OCI-LY3 (cell line): ENCODE data around the gene MCTP2.
"Not testable (repeated sequence)": the region's sequence is repeated elsewhere in the genome, so short reads cannot be mapped to it uniquely, and the experiment has no call there.

Experiments used
- H2AFZ ChIP-seq: fragments of 200-600, 300-600 bp; shearing (Covaris generic); 2 replicates; pipeline ENCODE4 v1.6.0; 2014; ENCODE audit warnings: antibody characterized with exemption, low read depth, low read length
- H3K27ac ChIP-seq: fragments of 200-600, 300-600 bp; sonication (generic); 2 replicates; pipeline ENCODE4 v1.5.1; 2014; ENCODE audit warnings: mild to moderate bottlenecking, low read length, moderate library complexity, mixed read lengths
- H3K27me3 ChIP-seq: fragments of 200-600, 300-600 bp; sonication (generic); 2 replicates; pipeline ENCODE4 v1.6.1; 2014; ENCODE audit warnings: low read depth, low read length, mixed read lengths
- H3K36me3 ChIP-seq: fragments of 200-600, 300-600 bp; sonication (generic); replicated peaks from 2 replicates; pipeline ENCODE3; 2014; ENCODE audit warnings: low read depth, low read length, mixed read lengths
- H3K4me1 ChIP-seq: fragments of 300-600, 200-600 bp; sonication (generic); 2 replicates; pipeline ENCODE4 v1.6.1; 2014; ENCODE audit warnings: low read length, mixed read lengths
- H3K4me2 ChIP-seq: fragments of 200-600, 300-600 bp; sonication (generic); 2 replicates; pipeline ENCODE4 v1.6.1; 2014; ENCODE audit warnings: low read length, mixed read lengths
- H3K4me3 ChIP-seq: fragments of 300-600, 200-600 bp; sonication (generic); 2 replicates; pipeline ENCODE4 v1.5.1; 2014; ENCODE audit warnings: antibody characterized with exemption, mild to moderate bottlenecking, low read length, moderate library complexity
- H3K79me2 ChIP-seq: fragments of 300-600, 200-600 bp; shearing (Covaris generic); 2 replicates; pipeline ENCODE4 v1.6.1; 2014; ENCODE audit warnings: mild to moderate bottlenecking, low read length, mixed read lengths
- H3K9ac ChIP-seq: fragments of 300-600, 200-600 bp; shearing (Covaris generic); 2 replicates; pipeline ENCODE4 v1.6.0; 2014; ENCODE audit warnings: mild to moderate bottlenecking, low read length, moderate library complexity
- H3K9me3 ChIP-seq: fragments of 200-600, 300-600 bp; shearing (Covaris generic); 2 replicates; pipeline ENCODE4 v1.6.1; 2014; ENCODE audit warnings: low read length, mixed read lengths; ENCODE audit not compliant: insufficient read depth
- H4K20me1 ChIP-seq: fragments of 200-600, 300-600 bp; sonication (generic); 2 replicates; pipeline ENCODE4 v1.6.1; 2016; ENCODE audit warnings: low read length, mixed read lengths; ENCODE audit not compliant: insufficient read depth
- EZH2phosphoT487 ChIP-seq: fragments of 200-600 bp; shearing (Covaris generic); IDR thresholded peaks from 2 replicates; pipeline ENCODE4 v1.6.1; 2018; ENCODE audit warnings: antibody characterized with exemption, mixed run types, low read depth
- TF ChIP-seq, protein P1 (sequence below): fragments of 200-600, 300-600 bp; sonication (generic); IDR thresholded peaks from 2 replicates; pipeline ENCODE4 v1.5.1; 2014; ENCODE audit warnings: antibody characterized with exemption, low read length, low read depth

MCTP2 gene

DNA sequence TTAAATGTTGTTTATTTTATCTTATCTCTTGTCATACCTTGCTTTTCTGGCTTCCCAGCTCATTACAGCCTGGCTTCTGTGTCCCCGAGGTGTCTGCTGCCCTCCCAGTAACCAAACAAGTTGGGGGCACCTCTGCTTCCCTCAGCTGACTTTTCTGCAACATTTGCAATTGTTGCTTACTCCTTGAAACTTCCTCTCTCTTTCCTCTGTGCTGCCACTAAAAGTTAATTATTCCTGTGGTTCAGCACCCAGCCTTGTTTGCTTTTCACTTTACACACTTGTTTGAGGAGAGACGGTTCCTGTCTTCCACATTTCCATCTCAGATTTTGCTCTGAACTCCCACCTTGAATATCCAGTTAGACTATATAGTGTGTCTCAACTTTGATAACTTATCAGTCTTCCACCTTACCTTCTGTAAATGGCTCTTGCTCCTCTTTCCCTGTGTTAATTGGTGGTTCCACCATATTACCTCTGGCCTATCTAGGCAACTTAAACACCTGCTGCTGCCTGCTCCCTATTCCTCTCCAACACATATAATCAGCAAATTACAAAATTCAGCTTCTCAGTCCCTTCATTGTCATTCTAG lies 21.6 kb downstream of the MCTP2 start:
- peaks cover 6% of the 10 kb centered on the region for H3K27me3 ChIP-seq
- no peak overlapping the region for H3K4me2 ChIP-seq
- no peak for TF ChIP-seq EZH2phosphoT487
- TF ChIP-seq, protein P1, sequence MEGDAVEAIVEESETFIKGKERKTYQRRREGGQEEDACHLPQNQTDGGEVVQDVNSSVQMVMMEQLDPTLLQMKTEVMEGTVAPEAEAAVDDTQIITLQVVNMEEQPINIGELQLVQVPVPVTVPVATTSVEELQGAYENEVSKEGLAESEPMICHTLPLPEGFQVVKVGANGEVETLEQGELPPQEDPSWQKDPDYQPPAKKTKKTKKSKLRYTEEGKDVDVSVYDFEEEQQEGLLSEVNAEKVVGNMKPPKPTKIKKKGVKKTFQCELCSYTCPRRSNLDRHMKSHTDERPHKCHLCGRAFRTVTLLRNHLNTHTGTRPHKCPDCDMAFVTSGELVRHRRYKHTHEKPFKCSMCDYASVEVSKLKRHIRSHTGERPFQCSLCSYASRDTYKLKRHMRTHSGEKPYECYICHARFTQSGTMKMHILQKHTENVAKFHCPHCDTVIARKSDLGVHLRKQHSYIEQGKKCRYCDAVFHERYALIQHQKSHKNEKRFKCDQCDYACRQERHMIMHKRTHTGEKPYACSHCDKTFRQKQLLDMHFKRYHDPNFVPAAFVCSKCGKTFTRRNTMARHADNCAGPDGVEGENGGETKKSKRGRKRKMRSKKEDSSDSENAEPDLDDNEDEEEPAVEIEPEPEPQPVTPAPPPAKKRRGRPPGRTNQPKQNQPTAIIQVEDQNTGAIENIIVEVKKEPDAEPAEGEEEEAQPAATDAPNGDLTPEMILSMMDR = no peak
- no peaks in the 10 kb centered on the region for H3K9me3 ChIP-seq
- H2AFZ ChIP-seq = no peak overlapping the region
- no peaks in the 10 kb centered on the region for H4K20me1 ChIP-seq
- no peaks in the 10 kb centered on the region for H3K79me2 ChIP-seq
- H3K27ac ChIP-seq = no peak overlapping the region
- H3K9ac ChIP-seq = no peak overlapping the region
- H3K4me1 ChIP-seq = peaks cover 26% of the 10 kb centered on the region
- H3K36me3 ChIP-seq = no peaks in the 10 kb centered on the region
- H3K4me3 ChIP-seq = no peak overlapping the region

DNA sequence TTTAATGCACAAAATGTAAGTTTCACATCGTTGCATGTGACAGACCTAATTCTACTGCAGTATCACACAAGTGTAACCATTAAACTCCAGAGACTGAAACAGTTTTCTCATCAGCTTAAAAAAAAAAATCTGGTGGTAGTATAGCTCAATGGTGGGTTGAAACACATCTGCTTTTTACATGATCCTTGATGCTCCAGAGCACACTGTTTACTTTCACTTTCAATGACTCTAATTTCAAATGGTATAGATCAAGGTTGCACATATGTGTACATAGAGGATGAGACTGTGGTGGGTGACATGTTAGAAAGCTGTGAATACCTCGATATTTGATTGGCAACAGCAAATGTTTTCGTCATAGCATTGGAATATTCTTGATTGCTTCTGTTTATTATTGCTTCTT lies 22.4 kb downstream of the MCTP2 start:
- Histone ChIP-seq H3K4me2 (peak overlapping the region; percentile 39), H3K27ac (no peak overlapping the region), H4K20me1 (no peaks in the 10 kb centered on the region), H3K4me3 (peak overlapping the region; percentile 23), H3K27me3 (peaks cover 6% of the 10 kb centered on the region), H2AFZ (no peak overlapping the region), H3K79me2 (no peaks in the 10 kb centered on the region), H3K9ac (no peak overlapping the region), H3K36me3 (no peaks in the 10 kb centered on the region), H3K9me3 (no peaks in the 10 kb centered on the region), H3K4me1 (peaks cover 33% of the 10 kb centered on the region)
- TF ChIP-seq, protein P1 = no peak

DNA sequence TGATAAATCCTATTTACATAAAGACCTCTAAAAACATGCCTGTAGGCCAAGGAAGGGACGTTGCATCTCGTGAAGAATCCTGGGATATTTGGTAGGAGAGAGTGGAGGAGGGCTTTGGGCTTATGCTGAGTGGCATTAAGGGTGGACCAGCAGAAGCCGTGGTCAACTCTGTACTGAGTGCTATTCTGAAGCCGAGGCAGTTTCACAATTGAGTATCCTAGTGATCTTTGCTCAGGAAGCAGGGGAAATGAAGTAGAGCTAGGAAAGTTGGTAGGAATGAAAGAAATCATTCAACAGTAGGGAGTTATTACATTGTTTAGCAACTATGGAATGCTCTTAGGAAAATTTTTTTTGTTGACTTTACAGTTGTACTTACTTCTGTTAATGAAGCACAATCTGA lies 24.2 kb downstream of the MCTP2 start:
- H3K4me2 ChIP-seq = no peak overlapping the region
- no peak overlapping the region for H3K9ac ChIP-seq
- H3K79me2 ChIP-seq = no peaks in the 10 kb centered on the region
- no peak overlapping the region for H3K4me3 ChIP-seq
- H3K36me3 ChIP-seq = no peaks in the 10 kb centered on the region
- TF ChIP-seq, protein P1 = no peak
- no peak for TF ChIP-seq EZH2phosphoT487
- H2AFZ ChIP-seq = no peak overlapping the region
- H4K20me1 ChIP-seq = no peaks in the 10 kb centered on the region
- no peak overlapping the region for H3K27ac ChIP-seq
- H3K27me3 ChIP-seq = peaks cover 6% of the 10 kb centered on the region
- no peaks in the 10 kb centered on the region for H3K9me3 ChIP-seq
- peaks cover 51% of the 10 kb centered on the region for H3K4me1 ChIP-seq

DNA sequence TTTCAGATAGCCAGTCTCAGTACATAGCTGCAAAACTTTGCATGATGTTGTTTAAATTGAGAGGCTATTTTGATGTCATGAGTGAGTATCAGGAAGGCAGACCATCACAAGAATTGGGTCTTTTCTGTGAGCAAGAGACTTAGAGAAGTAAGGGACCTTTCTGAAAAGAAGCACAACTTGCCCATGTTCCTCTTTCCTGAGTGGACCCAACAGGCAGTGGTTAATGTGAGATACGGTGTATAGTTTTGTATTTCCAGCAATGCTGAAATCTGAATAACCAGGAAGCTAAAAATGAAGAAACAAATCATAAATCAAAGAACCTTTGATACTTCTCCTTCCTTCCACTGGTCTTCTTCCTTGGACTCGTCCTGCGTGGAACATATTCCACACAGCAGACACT lies 25.1 kb downstream of the MCTP2 start:
- no peak for TF ChIP-seq EZH2phosphoT487
- TF ChIP-seq, protein P1 = no peak
- Histone ChIP-seq H2AFZ (no peak overlapping the region), H3K27me3 (peaks cover 8% of the 10 kb centered on the region), H3K9me3 (no peaks in the 10 kb centered on the region), H3K4me3 (no peak overlapping the region), H4K20me1 (no peaks in the 10 kb centered on the region), H3K27ac (no peak overlapping the region), H3K4me2 (no peak overlapping the region), H3K36me3 (no peaks in the 10 kb centered on the region), H3K79me2 (no peaks in the 10 kb centered on the region), H3K4me1 (peaks cover 55% of the 10 kb centered on the region), H3K9ac (no peak overlapping the region)

DNA sequence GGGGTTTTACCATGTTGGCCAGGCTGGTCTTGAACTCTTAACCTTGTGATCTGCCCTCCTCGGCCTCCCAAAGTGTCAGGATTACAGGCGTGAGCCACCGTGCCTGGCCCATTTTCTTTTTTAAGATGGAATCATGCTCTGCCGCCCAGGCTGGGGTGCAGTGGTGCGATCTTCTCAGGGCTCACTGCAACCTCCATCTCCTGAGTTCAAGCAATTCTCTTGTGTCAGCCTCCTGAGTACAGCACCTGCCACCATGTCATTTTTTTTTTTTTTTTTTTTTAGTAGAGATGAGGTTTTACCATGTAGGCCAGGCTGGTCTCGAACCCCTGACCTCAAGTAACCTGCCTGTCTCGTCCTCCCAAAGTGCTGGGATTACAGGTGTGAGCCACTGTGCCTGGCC lies 26.4 kb downstream of the MCTP2 start:
- H4K20me1 ChIP-seq, H3K27me3 ChIP-seq, H3K4me3 ChIP-seq, H3K9me3 ChIP-seq, H3K79me2 ChIP-seq, H3K36me3 ChIP-seq, H3K9ac ChIP-seq, H2AFZ ChIP-seq: not testable (repeated sequence)
- peak overlapping the region; percentile 58 for H3K4me2 ChIP-seq
- peaks cover 55% of the 10 kb centered on the region for H3K4me1 ChIP-seq
- peak overlapping the region; percentile 60; the same call in 1 of the 2 replicates for H3K27ac ChIP-seq
